GM18507 (cell line): ENCODE results near the gene FGFR2.
"Not testable (repeated sequence)": the region's sequence is repeated elsewhere in the genome, so short reads cannot be mapped to it uniquely, and the experiment has no call there.

Experiments used
- DNase-seq: peaks from one replicate; pipeline ENCODE4 v3.0.0; 2011; ENCODE audit warnings: low read depth; ENCODE audit not compliant: insufficient read length; ENCODE audit errors: extremely low spot score
- FAIRE-seq: peaks from 2 replicates; lab custom pipeline; 2011; peaks lifted over from hg19 to GRCh38; lab: Jason Lieb, UNC

FGFR2 gene

GRCh38 chr10:121566755-121567154, 31.5 kb downstream of the FGFR2 start:
- DNase-seq (no peak), FAIRE-seq (no peak)

GRCh38 chr10:121559326-121560026, 38.8 kb downstream of the FGFR2 start:
- no peak for FAIRE-seq
- DNase-seq, result no peak

- FAIRE-seq (no peak), DNase-seq (no peak)
Measured at GRCh38 chr10:121558238-121558637, 40.0 kb downstream of the FGFR2 start.

GRCh38 chr10:121556918-121557573, 41.2 kb downstream of the FGFR2 start:
- FAIRE-seq (peak; percentile 29), DNase-seq (no peak)

- FAIRE-seq (no peak), DNase-seq (no peak)
Measured at GRCh38 chr10:121556455-121556854, 41.8 kb downstream of the FGFR2 start.

GRCh38 chr10:121554916-121555315, 43.3 kb downstream of the FGFR2 start:
- not testable (repeated sequence) for FAIRE-seq, DNase-seq

- DNase-seq (no peak), FAIRE-seq (no peak)
Measured at GRCh38 chr10:121553511-121554264, 44.6 kb downstream of the FGFR2 start.

- FAIRE-seq, result no peak
- DNase-seq, result no peak
Measured at GRCh38 chr10:121552746-121553145, 45.5 kb downstream of the FGFR2 start.

- no peak for FAIRE-seq
- no peak for DNase-seq
Measured at GRCh38 chr10:121551210-121551885, 46.9 kb downstream of the FGFR2 start.

- FAIRE-seq (no peak), DNase-seq (no peak)
Measured at GRCh38 chr10:121544301-121544869, 53.9 kb downstream of the FGFR2 start.

- no peak for DNase-seq
- no peak for FAIRE-seq
Measured at GRCh38 chr10:121543545-121543944, 54.7 kb downstream of the FGFR2 start.

GRCh38 chr10:121541450-121542120, 56.7 kb downstream of the FGFR2 start:
- DNase-seq, result no peak
- no peak for FAIRE-seq

- DNase-seq (no peak), FAIRE-seq (no peak)
Measured at GRCh38 chr10:121540732-121541395, 57.4 kb downstream of the FGFR2 start.

GRCh38 chr10:121539786-121540185, 58.5 kb downstream of the FGFR2 start:
- DNase-seq (no peak), FAIRE-seq (no peak)

GRCh38 chr10:121536310-121536913, 61.8 kb downstream of the FGFR2 start:
- FAIRE-seq, result no peak
- no peak for DNase-seq

GRCh38 chr10:121535381-121535780, 62.9 kb downstream of the FGFR2 start:
- FAIRE-seq (no peak), DNase-seq (no peak)

GRCh38 chr10:121532292-121532864, 65.9 kb downstream of the FGFR2 start:
- DNase-seq, result no peak
- FAIRE-seq, result no peak

- FAIRE-seq (no peak), DNase-seq (no peak)
Measured at GRCh38 chr10:121531830-121532178, 66.4 kb downstream of the FGFR2 start.
